HG03457 (cell line): ENCODE data around the gene C9orf43.
A peak's percentile ranks its signal among the peaks of the same experiment; 100 is the strongest.
"Not testable (repeated sequence)": the region's sequence is repeated elsewhere in the genome, so short reads cannot be mapped to it uniquely, and the experiment has no call there.

Experiments used
- ATAC-seq: cut with Tn5 transposase; IDR thresholded peaks from one replicate; pipeline ENCODE4 v1.9.1; 2021; ENCODE audit warnings: moderate number of reproducible peaks; ENCODE audit not compliant: unreplicated experiment

The C9orf43 gene, protein sequence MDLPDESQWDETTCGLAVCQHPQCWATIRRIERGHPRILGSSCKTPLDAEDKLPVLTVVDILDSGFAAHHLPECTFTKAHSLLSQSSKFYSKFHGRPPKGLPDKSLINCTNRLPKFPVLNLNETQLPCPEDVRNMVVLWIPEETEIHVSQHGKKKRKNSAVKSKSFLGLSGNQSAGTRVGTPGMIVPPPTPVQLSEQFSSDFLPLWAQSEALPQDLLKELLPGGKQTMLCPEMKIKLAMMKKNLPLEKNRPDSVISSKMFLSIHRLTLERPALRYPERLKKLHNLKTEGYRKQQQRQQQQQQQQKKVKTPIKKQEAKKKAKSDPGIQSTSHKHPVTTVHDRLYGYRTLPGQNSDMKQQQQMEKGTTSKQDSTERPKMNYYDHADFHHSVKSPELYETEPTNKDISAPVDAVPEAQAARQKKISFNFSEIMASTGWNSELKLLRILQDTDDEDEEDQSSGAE

DNA sequence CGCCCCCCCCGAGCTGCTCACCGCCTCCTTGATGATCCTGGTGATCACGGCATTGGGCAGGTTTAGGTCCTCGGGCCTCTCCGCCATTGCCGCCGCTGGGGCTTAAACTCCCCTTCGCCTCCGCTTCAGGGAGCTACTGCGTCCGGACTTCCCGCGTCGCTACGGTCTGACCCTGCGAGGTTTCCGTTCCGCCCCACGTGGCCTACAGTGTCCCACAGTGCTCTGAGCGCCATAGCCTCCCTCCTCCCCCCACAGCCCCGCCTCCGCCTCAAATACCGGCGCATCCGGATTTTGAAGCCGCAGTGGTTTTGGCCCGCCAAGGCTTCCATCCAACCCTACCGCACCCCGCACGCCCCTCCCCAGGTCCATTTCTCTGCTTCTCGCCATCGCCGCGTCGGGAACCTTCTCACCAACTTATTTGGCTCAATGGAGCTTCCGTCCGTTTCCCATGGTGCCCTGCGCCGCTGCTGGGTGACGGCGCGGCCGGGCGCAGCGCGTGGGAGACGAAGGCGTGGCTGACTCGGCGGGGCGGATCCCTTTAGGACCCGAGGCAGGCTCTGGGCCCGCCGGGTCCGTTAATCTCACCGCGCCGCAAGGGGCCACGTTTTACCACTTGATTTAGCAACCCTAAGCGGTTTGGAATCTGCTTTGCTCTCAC, at the start of gene C9orf43, which contains the start of gene POLE3:
C9orf43 (plus strand) TSS at position 541 of the 658 bp plus-strand sequence. CDS start 2,747 bp downstream, outside the sequence.
POLE3 (minus strand) TSS at position 469 of the 658 bp plus-strand sequence; CDS start at position 87, 382 bp downstream.
- ATAC-seq = peak; percentile 89

DNA sequence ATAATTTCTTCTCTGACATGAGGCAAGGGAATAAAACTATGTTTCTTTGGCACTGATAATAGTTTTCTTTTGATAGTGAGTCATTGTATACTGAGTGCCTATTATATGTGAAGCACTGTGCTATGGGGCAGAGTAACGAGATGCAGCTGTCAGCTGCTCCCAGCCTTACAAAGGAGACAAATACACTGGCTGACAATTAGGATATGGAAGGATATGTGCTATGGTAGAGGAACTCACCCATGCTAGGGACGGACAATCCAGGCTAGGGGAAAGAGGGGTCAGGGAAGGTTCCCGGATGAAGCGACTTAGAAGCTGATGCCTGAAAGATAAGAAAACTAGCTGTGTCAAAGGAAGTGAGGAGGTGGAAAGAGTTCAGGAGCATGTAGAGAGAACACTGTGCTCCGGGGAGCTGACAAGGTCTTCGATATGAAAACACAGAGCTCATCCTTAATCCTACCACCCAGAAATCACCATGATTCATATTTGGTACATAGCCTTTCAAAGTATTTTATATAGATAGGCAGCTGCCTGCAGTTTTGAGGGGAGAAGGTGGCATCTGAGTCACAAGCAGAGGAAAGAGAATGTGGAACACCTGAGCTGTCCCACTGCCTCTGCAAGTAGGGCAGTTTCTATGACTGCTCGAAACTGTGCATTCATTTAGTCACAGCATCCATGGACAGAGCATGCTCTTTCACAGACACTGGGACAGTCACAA, 49.1 kb upstream of the C9orf43 start:
- ATAC-seq = no peak

DNA sequence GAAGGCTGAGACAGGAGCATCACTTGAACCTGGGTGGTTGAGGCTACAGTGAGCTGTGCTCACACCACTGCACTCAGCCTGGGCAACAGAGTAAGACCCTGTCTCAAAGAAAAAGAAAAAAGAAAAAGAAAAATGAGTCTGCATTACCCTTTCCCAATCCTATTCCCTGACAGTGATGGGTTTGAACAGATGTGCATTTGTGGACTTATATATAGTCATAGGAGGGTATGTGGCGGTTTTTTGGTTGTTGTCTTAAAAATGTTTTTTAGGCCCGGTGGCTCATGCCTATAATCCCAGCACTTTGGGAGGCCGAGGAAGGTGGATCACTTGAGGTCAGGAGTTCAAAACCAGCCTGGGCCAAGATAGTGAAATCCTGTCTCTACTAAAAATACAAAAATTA, 47.2 kb upstream of the C9orf43 start:
- ATAC-seq = no peak

DNA sequence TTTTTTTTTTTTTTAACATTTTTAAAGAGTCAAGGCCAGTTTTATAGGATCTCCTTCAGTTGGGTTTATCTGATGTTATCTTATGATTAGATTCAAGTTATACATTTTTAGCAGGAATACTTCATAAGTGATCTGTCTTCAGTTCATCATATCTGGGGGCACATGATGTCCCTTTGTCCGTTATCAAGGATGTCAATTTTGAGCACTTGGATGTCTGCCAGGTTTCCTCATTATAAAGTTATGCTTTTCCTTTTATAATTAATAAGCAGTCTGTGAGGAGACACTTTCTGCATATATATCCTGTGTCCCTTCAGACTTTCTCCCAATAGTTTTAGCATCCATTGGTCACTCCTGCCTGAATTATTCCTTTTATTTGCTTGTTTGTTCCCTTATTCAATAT, 45.6 kb upstream of the C9orf43 start:
- no peak for ATAC-seq

DNA sequence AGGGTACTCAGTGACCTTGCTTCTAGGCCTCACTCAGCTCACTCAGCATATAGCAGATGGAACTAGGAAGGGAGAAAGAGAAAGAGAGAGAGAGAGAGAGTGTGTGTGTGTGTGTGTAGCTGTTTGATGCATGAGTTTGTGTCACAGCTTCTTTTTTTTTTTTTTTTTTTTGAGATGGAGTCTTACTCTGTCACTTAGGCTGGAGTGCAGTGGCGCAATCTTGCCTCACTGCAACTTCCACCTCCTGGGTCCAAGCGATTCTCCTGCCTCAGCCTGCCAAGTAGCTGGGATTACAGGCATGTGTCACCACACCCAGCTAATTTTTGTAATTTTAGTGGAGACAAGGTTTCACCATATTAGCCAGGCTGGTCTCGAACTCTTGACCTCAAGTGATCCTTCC, 44.9 kb upstream of the C9orf43 start:
- ATAC-seq = not testable (repeated sequence)

DNA sequence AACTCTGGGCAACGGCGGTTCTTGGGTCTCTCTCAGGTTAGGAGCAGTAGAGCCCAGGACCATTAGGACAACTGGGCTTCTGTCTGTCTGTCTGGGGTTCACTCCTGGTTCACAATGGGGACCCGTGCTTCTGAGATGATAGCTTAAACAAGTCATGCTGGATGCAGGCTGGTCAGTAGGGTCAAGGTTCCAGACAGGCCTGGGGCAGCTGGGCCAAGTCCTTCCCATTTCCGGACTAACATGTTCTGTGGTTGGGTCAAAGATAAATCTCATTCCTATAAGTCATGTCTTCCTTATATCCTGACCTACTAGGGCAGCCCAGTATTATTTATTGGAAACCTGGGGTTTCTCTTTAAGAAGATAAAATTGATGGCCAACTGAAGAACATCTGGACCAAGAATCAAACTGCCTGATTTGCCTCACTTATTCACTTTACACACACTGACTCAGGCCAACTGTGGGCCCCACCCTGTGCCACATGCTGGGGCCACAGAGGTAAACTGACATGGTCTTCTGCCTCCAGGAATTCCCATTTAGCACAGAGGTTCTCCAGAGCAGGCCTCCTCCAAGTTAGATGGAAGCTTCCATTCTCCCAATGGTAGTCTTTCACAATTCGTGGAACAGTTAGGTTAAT, 42.1 kb upstream of the C9orf43 start:
- no peak for ATAC-seq

DNA sequence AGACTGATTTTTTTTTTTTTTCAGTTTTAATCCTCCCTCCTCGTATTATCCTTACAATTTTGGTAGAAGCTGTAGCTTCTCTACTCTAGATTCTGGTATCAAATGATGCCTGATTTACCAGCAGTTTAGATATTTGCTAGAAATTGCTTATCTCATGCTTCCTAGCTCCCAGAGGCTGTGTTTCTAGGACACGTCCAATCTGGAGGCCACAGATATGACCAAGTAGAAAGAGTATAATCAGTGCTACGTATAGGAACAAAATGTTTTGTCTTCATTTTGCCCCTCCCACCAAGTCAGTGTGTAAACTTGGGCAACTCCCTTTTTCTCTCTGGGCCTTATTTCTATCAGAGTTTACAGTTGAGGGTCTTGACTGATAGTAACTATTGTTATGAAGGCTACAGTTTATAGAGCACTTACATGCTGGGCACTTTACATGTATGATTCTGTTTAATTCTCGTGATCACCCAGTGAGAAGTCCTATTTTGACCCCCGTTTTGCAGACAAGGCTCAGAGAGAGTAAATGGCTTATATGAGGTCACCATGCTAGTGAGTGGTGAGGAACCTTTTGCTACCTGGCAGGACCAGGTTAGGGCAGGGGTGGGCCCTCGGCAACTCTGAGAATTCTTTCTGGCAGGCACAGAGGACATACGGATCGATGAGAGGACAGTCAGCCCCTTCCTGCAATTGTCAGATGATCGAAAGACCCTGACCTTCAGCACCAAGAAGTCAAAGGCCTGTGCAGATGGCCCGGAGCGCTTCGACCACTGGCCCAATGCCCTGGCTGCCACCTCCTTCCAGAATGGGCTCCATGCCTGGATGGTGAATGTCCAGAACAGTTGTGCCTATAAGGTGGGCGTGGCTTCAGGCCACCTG, 41.3 kb upstream of the C9orf43 start:
- no peak for ATAC-seq

DNA sequence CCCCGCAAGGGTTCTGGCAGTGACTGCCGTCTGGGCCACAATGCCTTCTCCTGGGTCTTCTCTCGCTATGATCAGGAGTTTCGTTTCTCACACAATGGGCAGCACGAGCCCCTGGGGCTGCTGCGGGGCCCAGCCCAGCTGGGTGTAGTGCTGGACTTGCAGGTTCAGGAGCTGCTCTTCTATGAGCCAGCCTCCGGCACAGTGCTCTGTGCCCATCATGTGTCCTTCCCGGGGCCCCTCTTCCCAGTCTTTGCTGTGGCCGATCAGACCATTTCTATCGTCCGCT, 40.7 kb upstream of the C9orf43 start:
- no peak for ATAC-seq

DNA sequence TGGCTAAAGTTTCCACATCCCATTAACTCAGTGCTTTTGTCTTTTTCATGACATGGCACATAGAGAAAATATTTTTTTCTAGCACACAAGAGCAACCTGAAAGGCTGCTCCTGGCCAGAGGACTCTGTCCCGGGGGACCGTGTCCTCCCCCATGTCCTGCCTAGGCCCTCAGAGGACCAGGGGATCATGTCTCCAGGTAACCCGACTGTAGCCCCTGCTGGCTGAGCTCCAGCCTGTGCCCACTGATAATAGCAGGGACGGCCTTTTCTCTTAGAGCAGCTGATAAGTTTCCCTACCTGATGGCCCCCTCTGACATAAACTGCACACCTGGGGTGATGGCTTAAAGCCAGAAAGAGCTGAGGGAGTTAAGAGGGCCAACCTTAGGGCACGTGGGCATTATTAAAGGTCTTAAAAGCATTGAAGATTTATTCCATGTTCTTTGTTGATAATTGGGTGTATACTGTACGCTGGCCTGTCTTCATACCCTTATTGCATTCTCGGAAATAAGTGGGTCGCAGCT, 39.7 kb upstream of the C9orf43 start:
- no peak for ATAC-seq

DNA sequence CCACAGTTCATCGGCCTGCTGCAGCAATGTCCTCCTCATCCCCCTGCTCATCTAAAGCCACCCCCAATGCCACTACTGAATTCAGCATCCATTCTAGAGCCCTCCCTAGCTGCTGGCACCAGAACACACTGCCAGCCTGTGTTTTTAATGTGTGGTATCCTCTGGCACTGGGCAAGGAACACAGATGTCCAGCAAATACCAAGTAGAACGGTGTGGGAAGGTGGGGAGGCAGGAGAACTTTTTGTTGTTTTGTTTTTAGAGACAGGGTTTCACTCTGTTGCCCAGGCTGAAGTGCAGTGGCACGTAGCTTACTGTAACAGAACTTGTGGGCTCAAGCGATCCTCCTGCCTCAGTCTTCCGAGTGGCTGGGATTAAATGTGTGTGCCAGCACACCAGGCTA, 38.5 kb upstream of the C9orf43 start:
- no peak for ATAC-seq

DNA sequence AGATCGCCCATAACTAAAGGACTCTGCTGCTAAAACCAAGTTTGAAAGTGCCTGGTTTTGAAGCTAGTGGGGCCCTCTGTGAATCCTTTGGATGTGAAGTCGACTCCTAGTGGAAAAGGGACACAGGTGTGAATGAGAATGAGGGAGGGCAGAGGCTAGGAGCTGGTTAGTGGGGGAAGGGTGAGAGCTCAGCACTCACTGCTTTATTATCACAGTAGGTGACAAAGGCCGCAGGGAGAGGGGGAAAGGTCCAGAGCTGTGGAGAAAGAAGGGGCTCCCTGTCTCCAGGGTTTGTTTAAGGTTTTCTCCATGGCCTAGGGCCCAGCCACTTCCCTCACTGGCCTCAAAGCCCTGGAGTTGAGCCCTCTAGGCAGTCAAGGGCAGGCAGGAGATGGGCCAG, 37.3 kb upstream of the C9orf43 start:
- ATAC-seq = no peak

DNA sequence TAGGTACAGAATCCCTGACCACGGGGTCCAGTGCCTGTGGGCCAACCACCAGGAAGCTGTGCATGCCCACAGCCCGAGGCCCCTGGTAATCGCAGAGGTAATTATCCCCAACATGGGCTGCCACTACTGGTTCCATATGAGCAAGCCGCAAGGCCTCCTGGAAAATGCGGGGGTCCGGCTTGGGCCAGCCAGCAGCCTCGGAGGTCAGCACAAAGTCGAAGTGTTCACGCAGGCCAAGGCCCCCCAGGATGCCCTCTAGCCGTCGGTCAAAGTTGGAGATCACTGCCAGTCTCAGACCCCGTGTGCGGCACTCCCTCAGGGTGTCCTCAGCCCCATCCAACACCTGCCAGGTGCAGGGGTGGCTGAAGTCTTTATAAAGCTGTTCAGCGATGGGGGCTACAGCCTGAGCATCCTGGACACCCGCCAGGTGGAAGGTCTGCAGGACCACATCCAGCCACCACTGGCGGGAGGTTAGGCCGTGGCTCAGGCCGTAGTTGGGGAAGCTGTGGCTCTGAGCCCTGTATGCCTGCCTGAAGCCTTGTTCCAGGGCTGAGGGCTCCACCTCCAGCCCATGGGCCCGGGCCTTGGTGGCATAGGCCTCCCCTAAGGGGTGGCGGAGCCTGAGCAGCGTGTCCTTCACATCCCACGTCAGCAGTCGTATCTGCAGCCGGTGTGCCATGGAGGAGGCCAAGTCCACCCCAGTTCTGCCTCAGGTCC, 36.7 kb upstream of the C9orf43 start:
- ATAC-seq = no peak

DNA sequence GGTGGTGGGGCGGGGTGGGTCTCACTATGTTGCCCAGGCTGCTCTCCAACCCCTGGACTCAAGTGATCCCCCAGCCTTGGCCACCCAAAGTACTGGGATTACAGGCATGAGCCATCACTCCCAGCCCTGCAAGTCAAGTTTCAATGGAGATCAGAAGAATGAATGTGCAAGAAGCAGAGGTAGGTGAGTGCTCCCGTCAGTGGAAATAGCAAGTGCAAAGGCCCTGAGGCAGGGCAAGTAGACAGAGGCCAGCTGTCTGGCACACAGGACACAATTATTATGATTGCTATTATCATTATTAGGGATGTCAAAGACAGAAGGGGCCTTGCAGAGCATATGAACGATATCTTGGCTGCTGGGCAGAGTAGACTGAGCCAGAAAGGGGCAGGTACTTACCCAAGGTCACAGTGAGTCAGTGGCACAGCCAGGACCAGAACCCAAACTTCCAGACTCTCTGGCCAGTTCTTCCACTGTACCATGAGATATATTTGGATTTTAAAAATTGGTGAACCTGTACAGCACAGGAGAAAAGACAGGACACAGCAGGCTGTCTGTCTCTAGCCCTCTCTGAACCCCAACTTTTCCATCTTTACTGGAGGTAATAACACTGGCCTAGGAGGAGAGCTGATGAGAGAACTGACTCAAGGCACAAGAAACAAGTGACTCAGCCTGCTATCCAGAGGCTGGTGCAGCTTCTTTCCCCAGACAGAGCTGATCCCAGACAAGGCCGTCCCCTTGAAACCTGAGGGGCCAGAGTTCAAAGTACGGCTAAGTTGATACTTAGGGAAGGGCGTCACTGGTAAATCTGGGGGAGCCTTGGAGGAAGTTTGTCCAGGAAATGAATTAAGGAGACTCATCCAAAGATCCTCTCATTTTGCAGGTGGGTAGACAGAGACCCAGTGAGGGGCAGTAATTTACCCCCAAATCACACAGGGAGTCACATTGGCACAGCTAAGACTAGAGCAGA, 35.2 kb upstream of the C9orf43 start:
- no peak for ATAC-seq

DNA sequence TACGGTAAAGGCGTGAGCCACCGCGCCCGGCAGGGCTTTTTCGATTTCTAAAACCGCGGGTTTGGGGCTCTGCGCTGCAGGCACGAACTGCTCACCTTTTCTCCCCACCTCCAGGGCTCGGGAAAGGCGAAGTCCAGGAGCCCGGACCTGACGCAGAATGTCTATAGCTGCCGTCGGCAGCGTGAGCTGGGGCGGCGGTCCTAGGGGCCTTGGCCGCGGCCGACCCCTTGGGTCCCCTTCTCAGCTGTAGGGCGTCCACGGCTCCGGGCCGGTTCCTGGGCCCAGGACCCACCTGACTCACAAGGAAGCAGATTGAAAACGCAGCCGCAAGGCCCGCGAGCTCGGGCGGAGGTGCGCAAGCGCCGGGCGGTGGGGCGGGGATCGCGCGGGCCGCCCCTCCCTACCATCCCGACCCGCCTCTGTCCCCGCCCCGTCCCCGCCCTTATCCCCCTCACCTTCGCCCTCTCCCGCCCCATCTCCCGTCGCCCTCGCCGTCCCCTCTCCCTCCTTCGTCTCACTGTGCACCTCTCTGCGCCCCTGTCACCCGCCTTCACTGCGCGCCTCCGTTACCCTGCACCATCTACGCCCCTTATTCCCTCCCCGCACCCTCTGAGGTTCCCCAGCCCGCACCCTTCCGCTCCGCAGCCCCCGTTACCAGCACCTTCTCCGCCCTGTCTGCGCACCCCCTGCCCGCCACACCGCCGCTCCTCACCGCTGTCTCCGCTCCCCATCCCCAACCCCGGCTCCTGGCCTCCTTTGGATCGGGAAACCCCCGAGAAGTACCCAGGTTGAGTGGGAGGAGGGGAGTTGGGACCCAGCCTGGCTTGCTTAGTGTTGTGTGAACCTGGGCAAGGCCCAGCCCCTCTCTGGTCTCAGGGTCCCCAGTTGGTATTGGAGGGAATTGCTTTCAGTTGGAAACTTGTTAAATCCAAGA, 33.6 kb upstream of the C9orf43 start, which contains the start of gene HDHD3:
HDHD3 (minus strand) TSS at position 353 of the 934 bp plus-strand sequence. CDS start 2,632 bp downstream, outside the sequence.
- peak; percentile 58 for ATAC-seq

DNA sequence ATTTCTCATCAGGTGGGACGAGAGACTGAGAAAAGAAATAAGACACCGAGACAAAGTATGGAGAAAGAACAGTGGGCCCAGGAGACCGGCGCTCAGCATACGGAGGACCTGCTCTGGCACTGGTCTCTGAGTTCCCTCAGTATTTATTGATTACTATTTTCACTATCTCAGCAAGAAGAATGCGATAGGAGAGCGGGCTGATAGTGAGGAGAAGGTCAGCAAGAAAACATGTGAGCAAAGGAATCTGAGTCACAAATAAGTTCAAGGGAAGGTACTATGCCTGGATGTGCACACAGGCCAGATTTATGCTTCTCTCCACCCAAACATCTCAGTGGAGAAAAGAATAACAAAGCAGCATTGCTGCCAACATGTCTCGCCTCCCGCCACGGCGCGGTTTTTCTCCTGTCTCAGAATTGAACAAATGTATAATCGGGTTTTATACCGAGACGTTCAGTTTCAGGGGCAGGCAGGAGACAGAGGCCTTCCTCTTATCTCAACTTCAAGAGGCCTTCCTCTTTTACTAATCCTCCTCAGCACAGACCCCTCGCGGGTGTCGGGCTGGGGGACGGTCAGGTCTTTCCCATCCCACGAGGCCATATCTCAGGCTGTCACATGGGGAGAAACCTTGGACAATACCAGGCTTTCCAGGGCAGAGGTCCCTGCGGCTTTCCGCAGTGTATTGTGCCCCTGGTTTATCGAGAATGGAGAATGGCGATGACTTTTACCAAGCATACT, 31.3 kb upstream of the C9orf43 start:
- not testable (repeated sequence) for ATAC-seq

DNA sequence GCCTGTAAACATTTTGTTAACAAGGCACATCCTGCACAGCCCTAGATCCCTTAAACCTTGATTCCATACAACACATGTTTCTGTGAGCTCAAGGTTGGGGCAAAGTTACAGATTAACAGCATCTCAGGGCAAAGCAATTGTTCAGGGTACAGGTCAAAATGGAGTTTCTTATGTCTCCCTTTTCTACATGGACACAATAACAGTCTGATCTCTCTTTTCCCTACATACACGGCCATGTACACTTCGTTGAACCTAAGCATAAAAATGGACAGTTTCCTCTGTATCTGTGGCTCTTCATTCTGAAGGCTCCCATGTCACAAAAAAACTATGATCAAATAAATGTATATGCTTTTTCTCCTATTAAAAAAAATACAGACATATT, 30.7 kb upstream of the C9orf43 start:
- ATAC-seq = not testable (repeated sequence)
